Activated naive CD4-positive, alpha-beta T cell treated with anti-CD3 and anti-CD28 coated beads for 36 hours (primary cell): ENCODE results near the gene DLK2. TPM values are rescaled to one million over a fixed set of nuclear protein-coding genes. Genes with fewer than 3 reads are reported as not detected.
"Not testable (repeated sequence)": the region's sequence is repeated elsewhere in the genome, so short reads cannot be mapped to it uniquely, and the experiment has no call there.

ENCODE experiments used
- CTCF ChIA-PET: fragments of 350-600 bp; sonication (Branson Sonifier 250); formaldehyde crosslinking; loops from one replicate; lab custom pipeline; 2021; ENCODE audit warnings: antibody characterized with exemption; lab: Charles Lee
- DNase-seq: peaks from one replicate; pipeline ENCODE4 v3.0.0-alpha.2; 2020
- H3K27ac Mint-ChIP-seq: one replicate; pipeline ENCODE4 v1.8.0; 2021; ENCODE audit warnings: mild to moderate bottlenecking, mixed read lengths
- H3K27me3 Mint-ChIP-seq: one replicate; pipeline ENCODE4 v1.8.0; 2021; ENCODE audit warnings: low read depth, mixed read lengths
- H3K36me3 Mint-ChIP-seq: one replicate; pipeline ENCODE4 v1.8.0; 2021; ENCODE audit warnings: low read depth, mixed read lengths
- H3K4me1 Mint-ChIP-seq: one replicate; pipeline ENCODE4 v1.8.0; 2021; ENCODE audit warnings: low read depth, mixed read lengths
- H3K4me3 Mint-ChIP-seq: one replicate; pipeline ENCODE4 v1.8.0; 2021; ENCODE audit warnings: mild to moderate bottlenecking, moderate library complexity, mixed read lengths
- H3K9me3 Mint-ChIP-seq: one replicate; pipeline ENCODE4 v1.8.0; 2021; ENCODE audit warnings: mixed read lengths
- intact Hi-C: fragments of 100-400 bp; cut with micrococcal nuclease; formaldehyde crosslinking; loops from one replicate; pipeline ENCODE4 v1.15.1; 2023
- total RNA-seq, 2 experiments: library from RNA; stranded (reverse); gene quantifications; one replicate each; pipeline ENCODE4 v1.2.3, GENCODE V29; 2021

The DLK2 gene, protein sequence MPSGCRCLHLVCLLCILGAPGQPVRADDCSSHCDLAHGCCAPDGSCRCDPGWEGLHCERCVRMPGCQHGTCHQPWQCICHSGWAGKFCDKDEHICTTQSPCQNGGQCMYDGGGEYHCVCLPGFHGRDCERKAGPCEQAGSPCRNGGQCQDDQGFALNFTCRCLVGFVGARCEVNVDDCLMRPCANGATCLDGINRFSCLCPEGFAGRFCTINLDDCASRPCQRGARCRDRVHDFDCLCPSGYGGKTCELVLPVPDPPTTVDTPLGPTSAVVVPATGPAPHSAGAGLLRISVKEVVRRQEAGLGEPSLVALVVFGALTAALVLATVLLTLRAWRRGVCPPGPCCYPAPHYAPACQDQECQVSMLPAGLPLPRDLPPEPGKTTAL
- total RNA-seq: under 1 TPM; 0.47 to 0.52 TPM

DNA sequence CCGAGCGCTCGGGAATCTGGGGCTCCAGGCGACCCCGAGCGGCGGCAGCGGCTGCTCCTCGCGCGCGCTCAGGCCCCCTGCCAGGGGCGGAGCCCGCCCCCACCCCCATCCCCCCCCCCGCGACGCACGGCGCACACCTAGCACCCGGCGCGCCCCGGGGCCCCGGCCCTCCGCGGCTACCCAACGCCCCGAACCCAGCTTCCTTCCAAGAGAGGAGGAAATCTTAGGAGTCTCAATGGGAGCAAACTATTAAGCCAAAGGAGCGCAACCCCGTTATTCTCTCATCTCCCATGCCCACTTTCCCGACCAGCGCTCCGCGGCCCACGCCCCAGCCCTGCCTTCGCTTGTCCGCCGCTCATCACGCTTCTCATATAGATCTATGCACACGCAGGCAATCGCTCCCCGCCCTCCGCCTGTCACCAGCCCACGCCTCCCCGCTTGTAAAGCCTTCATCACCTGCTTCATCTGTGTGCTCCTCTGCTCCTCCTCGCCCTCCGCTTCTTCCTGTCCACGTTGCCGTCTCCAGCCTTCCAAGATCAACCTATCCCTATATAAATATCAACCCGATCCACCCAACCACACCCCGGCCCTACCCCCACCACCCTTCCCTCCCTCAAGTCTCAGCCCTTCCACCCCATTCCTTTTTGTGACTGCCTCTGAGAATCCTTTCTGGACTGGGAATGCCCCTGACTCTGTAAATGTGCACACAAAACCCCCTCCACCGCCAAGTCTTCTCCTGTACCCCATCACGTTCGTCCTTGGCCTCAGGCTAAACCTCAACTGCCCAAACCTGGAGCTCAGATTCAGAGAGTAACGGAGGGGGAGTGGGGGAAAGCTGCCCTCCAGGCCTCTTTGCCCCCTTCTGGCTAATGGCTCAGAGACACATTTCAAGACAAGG, at the start of gene DLK2:
TSS of gene DLK2 (minus strand) at position 18 of the 898 bp plus-strand sequence. CDS start 723 bp downstream, outside the sequence.
- peaks cover 8% of the 10 kb centered on the region for H3K4me1 Mint-ChIP-seq
- CTCF ChIA-PET: interaction anchor here (0.7 to 9.7 kb wide), 2 partner anchors 16 to 52 kb away, joined by 3 to 69 read pairs; partner anchors contain the start of gene LRRC73
- H3K27ac Mint-ChIP-seq: no peak within 1 kb of the TSS

GRCh38 chr6:43503443-43503842, 48.1 kb upstream of the DLK2 start:
- H3K4me1 Mint-ChIP-seq: no peaks in the 10 kb centered on the region
- H3K27ac Mint-ChIP-seq: no peak overlapping the region
- H3K36me3 Mint-ChIP-seq: peaks cover 8% of the 10 kb centered on the region
- intact Hi-C loops: loop anchor here (10.0 kb wide), 1 partner anchor 429 kb away; the partner anchor contains the start of gene PTK7
- H3K4me3 Mint-ChIP-seq: no peak overlapping the region
- CTCF ChIA-PET: interaction anchor here (0.5 to 1.6 kb wide), 6 partner anchors 9 to 168 kb away, joined by 3 to 6 read pairs (median 3); no protein-coding TSS in a partner anchor
- H3K9me3 Mint-ChIP-seq: no peaks in the 10 kb centered on the region
- no peak for DNase-seq
- peaks cover 5% of the 10 kb centered on the region for H3K27me3 Mint-ChIP-seq

More for the DNA sequence above, at the start of gene DLK2:
- intact Hi-C loops: loop anchor here (1.0 to 2.0 kb wide), 3 partner anchors 22 to 51 kb away; partner anchors contain the start of gene TJAP1
- H3K9me3 Mint-ChIP-seq: no peaks in the 10 kb centered on the region
- H3K4me3 Mint-ChIP-seq: peak within 1 kb of the TSS; percentile 89
- no peaks in the 10 kb centered on the region for H3K36me3 Mint-ChIP-seq
- peak; percentile 57 for DNase-seq
- H3K27me3 Mint-ChIP-seq: peaks cover 4% of the 10 kb centered on the region

GRCh38 chr6:43502666-43503065, 47.3 kb upstream of the DLK2 start:
- Mint-ChIP-seq H3K27ac (no peak overlapping the region), H3K4me3 (no peak overlapping the region), H3K36me3 (peaks cover 8% of the 10 kb centered on the region), H3K9me3 (no peaks in the 10 kb centered on the region), H3K27me3 (peaks cover under 1% of the 10 kb centered on the region), H3K4me1 (no peaks in the 10 kb centered on the region)
- no peak for DNase-seq
- intact Hi-C loops: loop anchor here (10.0 kb wide), 1 partner anchor 428 kb away; the partner anchor contains the start of gene PTK7
- CTCF ChIA-PET: interaction anchor here (0.5 to 1.6 kb wide), 4 partner anchors 43 to 168 kb away, joined by 3 to 6 read pairs (median 4); no protein-coding TSS in a partner anchor

- Mint-ChIP-seq H3K4me1 (no peaks in the 10 kb centered on the region), H3K27ac (no peak overlapping the region), H3K9me3 (no peaks in the 10 kb centered on the region), H3K27me3 (no peaks in the 10 kb centered on the region), H3K36me3 (peaks cover 6% of the 10 kb centered on the region), H3K4me3 (no peak overlapping the region)
- CTCF ChIA-PET: no interaction called here
- DNase-seq: no peak
- intact Hi-C loops: loop anchor here (10.0 kb wide), 1 partner anchor 426 kb away; the partner anchor contains the start of gene PTK7
These were observed 45.6 kb upstream of the DLK2 start for GRCh38 chr6:43500921-43501320.

- H3K4me3 Mint-ChIP-seq: no peak overlapping the region
- DNase-seq: no peak
- H3K36me3 Mint-ChIP-seq: peaks cover 6% of the 10 kb centered on the region
- no peaks in the 10 kb centered on the region for H3K9me3 Mint-ChIP-seq
- CTCF ChIA-PET: interaction anchor here (1.5 kb wide), 1 partner anchor 8 kb away, joined by 5 read pairs; no protein-coding TSS in a partner anchor
- no peaks in the 10 kb centered on the region for H3K27me3 Mint-ChIP-seq
- peaks cover 11% of the 10 kb centered on the region for H3K4me1 Mint-ChIP-seq
- no peak overlapping the region for H3K27ac Mint-ChIP-seq
- intact Hi-C loops: no loop called here
These were observed 43.9 kb upstream of the DLK2 start for GRCh38 chr6:43499028-43499815.

GRCh38 chr6:43498291-43498690, 42.9 kb upstream of the DLK2 start:
- DNase-seq, H3K9me3 Mint-ChIP-seq, intact Hi-C loops, H3K27ac Mint-ChIP-seq, H3K4me3 Mint-ChIP-seq, H3K36me3 Mint-ChIP-seq, H3K27me3 Mint-ChIP-seq: not testable (repeated sequence)
- CTCF ChIA-PET: interaction anchor here (0.6 to 1.5 kb wide), 3 partner anchors 8 to 93 kb away, joined by 3 to 5 read pairs (median 4); no protein-coding TSS in a partner anchor
- H3K4me1 Mint-ChIP-seq: peaks cover 17% of the 10 kb centered on the region

GRCh38 chr6:43497689-43498088, 42.3 kb upstream of the DLK2 start:
- no peak for DNase-seq
- Mint-ChIP-seq H3K36me3 (peaks cover 3% of the 10 kb centered on the region), H3K9me3 (no peaks in the 10 kb centered on the region), H3K4me1 (peaks cover 17% of the 10 kb centered on the region), H3K4me3 (no peak overlapping the region), H3K27me3 (no peaks in the 10 kb centered on the region), H3K27ac (no peak overlapping the region)
- CTCF ChIA-PET: interaction anchor here (0.7 to 1.5 kb wide), 3 partner anchors 9 to 1087 kb away, joined by 3 to 5 read pairs (median 4); no protein-coding TSS in a partner anchor
- intact Hi-C loops: loop anchor here (2.0 kb wide), 1 partner anchor 43 kb away; the partner anchor contains the start of gene DLK2

DNA sequence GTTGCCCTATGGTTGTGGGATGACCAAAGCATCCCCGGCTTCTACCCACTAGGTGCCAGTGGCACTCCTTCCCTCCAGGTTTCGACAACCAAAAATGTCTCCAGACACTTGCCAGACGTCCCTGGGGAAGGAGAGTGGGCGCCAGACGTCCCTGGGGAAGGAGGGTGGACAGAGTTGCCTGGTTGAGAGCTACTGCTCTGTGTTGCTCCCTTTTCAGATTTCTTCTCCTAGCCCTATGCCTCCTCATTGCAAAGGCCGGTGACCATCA, 41.7 kb upstream of the DLK2 start:
- intact Hi-C loops: loop anchor here (2.0 kb wide), 1 partner anchor 42 kb away; the partner anchor contains the start of gene DLK2
- H3K27ac Mint-ChIP-seq: no peak overlapping the region
- H3K27me3 Mint-ChIP-seq: no peaks in the 10 kb centered on the region
- CTCF ChIA-PET: interaction anchor here (0.7 to 1.3 kb wide), 3 partner anchors 9 to 270 kb away, joined by 3 to 5 read pairs (median 3); no protein-coding TSS in a partner anchor
- peaks cover 3% of the 10 kb centered on the region for H3K36me3 Mint-ChIP-seq
- DNase-seq: no peak
- H3K4me1 Mint-ChIP-seq: peaks cover 17% of the 10 kb centered on the region
- no peaks in the 10 kb centered on the region for H3K9me3 Mint-ChIP-seq
- H3K4me3 Mint-ChIP-seq: no peak overlapping the region

DNA sequence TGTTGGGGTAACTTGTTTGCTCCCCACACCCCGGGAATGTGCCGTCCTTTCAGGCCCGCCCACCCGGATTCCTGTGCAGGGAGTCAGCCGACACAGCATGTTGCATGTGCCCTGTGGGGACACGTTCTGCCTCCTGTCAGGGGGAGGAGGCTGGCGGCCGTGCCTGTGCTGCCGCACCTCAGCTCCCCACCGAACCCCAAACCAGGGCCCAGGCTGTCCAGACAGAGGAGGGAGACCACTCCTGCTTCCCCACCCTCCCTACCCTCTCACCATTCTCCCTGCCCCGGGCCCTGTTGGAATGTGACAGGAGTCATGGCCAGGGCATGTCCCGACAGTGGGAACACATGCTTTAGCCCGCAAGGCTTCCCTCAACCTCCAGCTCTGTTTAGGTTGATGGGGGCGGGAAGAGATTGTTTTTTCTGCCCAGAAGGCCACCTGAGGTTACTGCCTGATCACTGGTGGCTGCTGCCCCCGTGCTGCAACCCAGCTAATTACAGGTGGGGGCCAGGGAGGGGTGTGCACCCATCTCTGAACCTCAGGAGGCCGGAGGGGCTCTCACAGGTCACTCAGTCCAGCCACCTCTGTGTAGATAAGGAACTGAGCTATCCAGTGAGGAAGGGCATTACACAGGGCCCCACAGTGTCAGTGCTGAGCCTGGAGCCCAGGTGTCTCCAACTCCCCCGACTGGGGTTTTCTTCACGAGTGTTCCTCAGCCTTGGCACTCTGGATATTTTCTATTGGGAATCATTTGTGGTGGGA, 41.2 kb upstream of the DLK2 start:
- no peak for DNase-seq
- CTCF ChIA-PET: interaction anchor here (0.7 to 1.3 kb wide), 4 partner anchors 9 to 269 kb away, joined by 3 to 5 read pairs (median 3); no protein-coding TSS in a partner anchor
- Mint-ChIP-seq H3K36me3 (peaks cover 3% of the 10 kb centered on the region), H3K27me3 (no peaks in the 10 kb centered on the region), H3K4me1 (peaks cover 17% of the 10 kb centered on the region), H3K27ac (no peak overlapping the region), H3K4me3 (no peak overlapping the region), H3K9me3 (no peaks in the 10 kb centered on the region)
- intact Hi-C loops: loop anchor here (2.0 kb wide), 1 partner anchor 42 kb away; the partner anchor contains the start of gene DLK2

GRCh38 chr6:43495409-43495941, 40.1 kb upstream of the DLK2 start:
- H3K27ac Mint-ChIP-seq: peak overlapping the region; percentile 37
- DNase-seq: no peak
- peaks cover 3% of the 10 kb centered on the region for H3K36me3 Mint-ChIP-seq
- CTCF ChIA-PET: interaction anchor here (0.5 to 3.6 kb wide), 11 partner anchors 10 to 237 kb away, joined by 3 to 14 read pairs (median 3); no protein-coding TSS in a partner anchor
- H3K9me3 Mint-ChIP-seq: no peaks in the 10 kb centered on the region
- intact Hi-C loops: no loop called here
- no peaks in the 10 kb centered on the region for H3K27me3 Mint-ChIP-seq
- H3K4me3 Mint-ChIP-seq: no peak overlapping the region
- peaks cover 17% of the 10 kb centered on the region for H3K4me1 Mint-ChIP-seq
